GM21515 (cell line): ENCODE measurements around the gene SP3.

ENCODE experiments used
- ATAC-seq: cut with Tn5 transposase; IDR thresholded peaks from one replicate; pipeline ENCODE4 v1.9.1; 2021; ENCODE audit not compliant: unreplicated experiment

SP3 gene

GRCh38 chr2:173969886-173970285 lies 4.7 kb upstream of the SP3 start:
- no peak for ATAC-seq

- ATAC-seq: no peak
Observed at GRCh38 chr2:173968551-173968950, 3.4 kb upstream of the SP3 start.

- no peak for ATAC-seq
Observed at GRCh38 chr2:173966274-173967098, 1.3 kb upstream of the SP3 start.

- peak; percentile 22 for ATAC-seq
Observed at GRCh38 chr2:173964565-173965371, 405 bp downstream of the SP3 start.

GRCh38 chr2:173963817-173964564 lies 1.2 kb downstream of the SP3 start:
- ATAC-seq: peak; percentile 46

GRCh38 chr2:173963323-173963816 lies 1.8 kb downstream of the SP3 start:
- peak; percentile 28 for ATAC-seq

- ATAC-seq: no peak
Observed at GRCh38 chr2:173962583-173963110, 2.5 kb downstream of the SP3 start.

GRCh38 chr2:173962031-173962430 lies 3.1 kb downstream of the SP3 start:
- no peak for ATAC-seq

GRCh38 chr2:173961346-173961705 lies 3.8 kb downstream of the SP3 start:
- no peak for ATAC-seq

- ATAC-seq: no peak
Observed at GRCh38 chr2:173959909-173960308, 5.3 kb downstream of the SP3 start.

GRCh38 chr2:173959358-173959884 lies 5.8 kb downstream of the SP3 start:
- ATAC-seq: no peak

GRCh38 chr2:173958198-173958846 lies 6.9 kb downstream of the SP3 start:
- no peak for ATAC-seq

GRCh38 chr2:173957517-173957916 lies 7.7 kb downstream of the SP3 start:
- no peak for ATAC-seq

- no peak for ATAC-seq
Observed at GRCh38 chr2:173956454-173956853, 8.7 kb downstream of the SP3 start.

GRCh38 chr2:173955867-173956266 lies 9.3 kb downstream of the SP3 start:
- no peak for ATAC-seq

GRCh38 chr2:173955004-173955403 lies 10.2 kb downstream of the SP3 start:
- ATAC-seq: no peak

- no peak for ATAC-seq
Observed at GRCh38 chr2:173953047-173953424, 12.1 kb downstream of the SP3 start.

- ATAC-seq: no peak
Observed at GRCh38 chr2:173952267-173953046, 12.7 kb downstream of the SP3 start.

GRCh38 chr2:173948842-173949241 lies 16.3 kb downstream of the SP3 start:
- no peak for ATAC-seq

- ATAC-seq: no peak
Observed at GRCh38 chr2:173948198-173948597, 17.0 kb downstream of the SP3 start.
